ENCODE measurements around the gene ATP2A1.
A peak's percentile ranks its signal among the peaks of the same experiment; 100 is the strongest.
"Not testable (repeated sequence)": the region's sequence is repeated elsewhere in the genome, so short reads cannot be mapped to it uniquely, and the experiment has no call there.

ATP2A1 gene

DNA sequence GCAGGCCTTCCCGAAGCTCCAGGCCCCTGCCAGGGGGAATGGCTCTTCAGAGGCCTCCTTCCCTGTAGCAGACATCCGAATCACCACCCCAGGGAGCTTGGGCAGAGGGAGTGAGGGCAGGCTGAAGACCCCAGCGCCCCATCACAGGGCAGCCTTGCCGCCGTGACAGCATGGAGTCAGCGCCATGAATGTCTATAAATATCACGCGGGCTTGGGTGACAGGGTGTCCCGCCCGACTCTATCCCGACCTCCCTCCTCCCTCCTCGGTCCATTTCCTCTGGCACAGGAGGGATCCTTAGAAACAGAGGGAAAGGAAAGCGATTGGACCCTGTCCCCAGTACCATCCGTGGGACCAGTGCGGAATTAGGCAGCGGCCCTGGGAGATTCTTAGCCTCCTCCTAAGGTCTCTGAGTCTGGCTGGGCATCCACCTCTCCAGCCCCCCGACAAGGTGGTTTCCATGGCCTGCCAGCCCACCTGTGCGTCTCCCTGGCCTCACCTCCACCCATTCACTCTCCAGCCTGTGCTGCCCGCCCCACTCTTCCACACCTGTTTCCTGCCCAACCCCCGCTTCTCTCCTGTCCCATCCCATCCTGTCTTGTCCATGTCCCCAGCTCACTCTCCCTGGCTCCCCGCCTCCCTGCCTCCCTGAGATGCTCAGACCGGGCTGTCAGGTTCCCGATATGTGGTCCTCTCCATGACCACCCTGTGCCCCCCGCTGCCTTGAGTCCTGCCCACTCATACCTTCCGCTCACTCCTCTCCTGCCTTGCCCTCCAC, 5.1 kb downstream of the ATP2A1 start:
- DNase-seq = no peak

DNA sequence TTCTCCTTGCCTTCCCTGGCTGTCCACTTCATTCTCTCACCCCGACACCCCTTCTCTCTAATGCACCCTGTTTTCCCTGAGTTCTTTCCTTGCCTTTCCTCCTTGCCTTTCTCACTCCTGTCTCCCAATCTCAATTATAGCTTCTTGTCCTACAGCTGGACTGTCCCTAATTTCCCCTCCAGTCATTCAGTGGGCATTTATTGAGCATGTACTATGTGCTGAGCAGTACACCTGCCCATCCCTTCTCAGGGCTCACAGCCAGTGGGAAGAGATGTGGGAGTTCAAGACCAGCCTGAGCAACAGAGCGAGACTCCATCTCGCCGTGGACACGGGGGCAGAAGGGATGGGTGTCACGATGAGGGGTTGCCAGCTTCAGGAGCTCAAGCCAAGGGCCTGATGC, 5.8 kb downstream of the ATP2A1 start:
- no peak for DNase-seq

DNA sequence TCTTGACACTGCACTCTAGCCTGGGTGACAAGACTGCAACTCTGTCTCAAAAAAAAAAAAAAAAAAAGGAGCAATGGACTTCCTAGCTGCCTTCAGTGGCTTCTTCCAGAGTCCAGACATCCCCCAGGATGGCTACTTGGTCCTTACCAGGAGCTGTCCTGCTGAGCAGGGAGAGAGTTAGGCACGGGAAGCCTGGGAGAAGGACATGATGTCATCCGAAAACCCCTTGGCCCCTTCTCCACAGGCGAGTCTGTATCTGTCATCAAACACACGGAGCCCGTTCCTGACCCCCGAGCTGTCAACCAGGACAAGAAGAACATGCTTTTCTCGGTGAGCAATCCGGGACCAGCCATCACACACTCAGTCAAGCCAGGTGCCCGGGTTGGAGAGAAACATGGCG, 8.7 kb downstream of the ATP2A1 start:
- DNase-seq = no peak

DNA sequence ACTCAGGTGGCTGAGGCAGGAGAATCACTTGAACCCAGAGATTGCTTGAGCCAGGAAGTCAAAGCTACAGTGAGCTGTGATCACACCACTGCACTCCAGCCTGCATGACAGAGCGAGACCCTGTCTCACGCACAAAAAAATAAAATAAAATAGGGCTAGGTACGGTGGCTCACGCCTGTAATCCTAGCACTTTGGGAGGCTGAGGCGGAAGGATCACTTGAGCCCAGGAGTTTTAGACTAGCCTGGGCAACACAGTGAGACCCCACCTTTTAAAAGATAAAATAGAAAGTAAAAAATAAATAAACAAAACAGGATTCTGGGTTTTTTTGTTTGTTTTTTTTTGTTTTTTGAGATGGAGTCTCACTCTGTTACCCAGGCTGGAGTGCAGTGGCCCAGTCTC, 12.1 kb downstream of the ATP2A1 start:
- not testable (repeated sequence) for DNase-seq

DNA sequence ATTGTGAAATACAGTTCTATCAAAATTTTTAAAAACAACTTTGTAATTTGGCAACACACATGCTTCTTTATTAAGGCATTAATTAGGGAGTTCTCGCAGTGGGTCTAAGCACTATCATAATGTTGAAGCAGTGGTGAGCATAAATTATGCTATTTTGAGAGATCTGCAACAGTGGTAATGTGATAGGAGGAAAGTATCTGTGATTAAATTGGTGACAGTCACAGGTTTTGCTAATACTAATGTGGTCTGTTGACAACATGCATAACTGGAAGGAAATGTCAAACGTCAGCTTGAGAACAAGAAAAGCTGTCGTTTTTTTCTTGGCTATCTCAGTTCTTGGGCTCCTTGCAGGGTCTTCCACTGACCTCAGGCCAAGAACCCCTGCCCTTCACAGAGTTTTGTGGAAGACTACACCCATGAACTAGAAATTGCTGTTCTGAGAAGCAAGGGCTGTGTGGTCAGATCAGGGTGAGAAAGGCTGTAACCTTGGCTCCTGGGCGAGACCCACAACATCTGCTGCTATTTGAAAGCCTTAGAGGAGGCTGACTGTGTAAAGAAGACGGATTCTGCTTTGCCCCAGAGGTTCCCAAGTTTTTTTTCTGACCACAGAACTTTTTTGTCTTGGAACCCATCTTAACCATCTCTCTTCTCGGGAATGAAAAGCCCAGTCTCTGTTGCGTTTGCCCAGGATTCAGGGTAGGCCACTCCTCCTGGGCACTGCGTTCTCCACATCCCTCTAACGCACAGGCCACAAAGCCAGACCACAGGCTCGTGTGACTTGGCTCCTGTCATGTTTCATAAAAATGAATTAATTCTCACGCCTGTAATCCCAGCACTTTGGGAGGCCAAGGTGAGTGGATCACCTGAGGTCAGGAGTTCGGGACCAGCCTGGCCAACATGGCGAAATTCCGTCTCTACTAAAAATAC, 13.9 kb downstream of the ATP2A1 start:
- DNase-seq = no peak

DNA sequence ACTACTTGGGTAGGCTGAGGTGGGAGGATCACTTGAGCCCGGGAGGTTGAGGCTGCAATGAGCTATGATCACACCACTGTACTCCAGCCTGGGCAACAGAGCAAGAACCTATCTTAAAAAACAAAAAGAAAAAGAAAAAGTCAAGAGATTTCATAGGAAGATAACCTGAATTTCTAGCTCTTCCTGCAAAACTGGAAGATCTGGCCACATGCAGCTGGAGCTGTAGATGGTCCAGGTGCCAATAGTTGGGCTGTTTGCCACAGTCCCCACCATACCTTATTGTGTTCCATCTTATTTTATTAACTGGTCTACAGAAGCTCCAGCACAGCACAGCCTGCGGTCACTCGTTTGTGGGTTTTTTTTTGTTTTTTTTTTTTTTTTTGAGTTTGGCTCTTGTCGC, 15.0 kb downstream of the ATP2A1 start:
- DNase-seq = no peak

DNA sequence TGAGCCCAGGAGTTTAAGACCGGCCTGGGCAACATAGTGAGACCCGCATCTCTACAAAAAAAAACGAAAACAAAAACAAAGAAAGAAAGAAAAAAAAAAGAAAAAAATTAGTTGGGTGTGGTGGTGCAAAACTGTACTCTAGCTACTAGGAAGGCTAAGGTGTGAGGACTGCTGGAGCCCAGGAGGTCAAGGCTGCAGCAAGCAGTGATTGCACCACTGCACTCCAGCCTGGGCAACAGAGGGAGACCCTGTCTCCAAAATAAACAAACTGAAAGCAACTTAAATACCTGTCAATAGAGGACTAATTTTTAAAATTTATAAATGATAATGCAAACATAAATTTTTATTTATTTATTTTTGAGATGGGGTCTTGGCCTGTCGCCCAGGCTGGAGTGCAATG, 17.3 kb downstream of the ATP2A1 start:
- DNase-seq = no peak

DNA sequence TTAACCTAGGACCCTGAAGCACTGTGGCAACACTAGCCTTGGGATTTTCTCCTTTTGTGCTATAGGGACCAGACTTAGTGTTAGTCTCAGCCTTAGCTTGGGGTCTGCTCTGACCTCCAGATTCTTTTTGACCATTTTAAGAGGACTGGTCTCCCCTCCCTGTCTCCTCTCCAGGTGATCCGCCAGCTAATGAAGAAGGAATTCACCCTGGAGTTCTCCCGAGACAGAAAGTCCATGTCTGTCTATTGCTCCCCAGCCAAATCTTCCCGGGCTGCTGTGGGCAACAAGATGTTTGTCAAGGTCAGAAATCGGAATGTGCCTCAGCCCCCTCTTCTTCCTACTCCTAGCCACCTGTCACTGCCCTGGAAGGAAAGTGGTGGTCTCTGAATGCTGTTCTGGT, 19.5 kb downstream of the ATP2A1 start:
- peak; percentile 73 for DNase-seq

DNA sequence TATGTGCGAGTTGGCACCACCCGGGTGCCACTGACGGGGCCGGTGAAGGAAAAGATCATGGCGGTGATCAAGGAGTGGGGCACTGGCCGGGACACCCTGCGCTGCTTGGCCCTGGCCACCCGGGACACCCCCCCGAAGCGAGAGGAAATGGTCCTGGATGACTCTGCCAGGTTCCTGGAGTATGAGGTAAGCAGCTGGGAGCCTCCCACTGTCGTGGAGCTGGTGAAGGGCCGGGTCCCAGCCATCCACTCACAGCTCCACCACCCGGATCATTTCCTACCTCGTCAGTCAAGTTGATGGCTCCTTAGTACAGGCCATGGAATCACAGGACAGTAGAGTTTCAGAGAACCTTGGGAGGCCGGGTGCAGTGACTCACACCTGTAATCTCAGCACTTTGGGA, 20.0 kb downstream of the ATP2A1 start:
- peak; percentile 87 for DNase-seq

DNA sequence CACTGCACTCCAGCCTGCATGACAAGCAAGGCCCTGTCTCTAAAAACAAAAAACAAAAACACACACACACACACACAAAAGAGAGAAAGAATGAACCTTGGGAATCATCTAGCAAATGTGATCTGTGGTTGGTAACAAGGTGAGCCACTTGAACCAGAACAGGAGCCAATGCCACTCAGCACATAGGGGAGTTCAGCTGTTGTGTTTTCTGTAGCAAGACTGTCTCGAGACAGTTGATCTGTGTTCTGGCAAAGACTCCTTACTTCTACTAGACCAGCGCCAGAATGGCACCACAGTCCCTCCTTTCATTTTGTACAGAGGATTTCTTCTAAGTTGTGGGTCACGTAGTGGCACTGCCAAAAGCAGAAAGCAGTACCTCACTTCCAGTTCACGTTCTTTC, 20.7 kb downstream of the ATP2A1 start:
- DNase-seq = no peak

DNA sequence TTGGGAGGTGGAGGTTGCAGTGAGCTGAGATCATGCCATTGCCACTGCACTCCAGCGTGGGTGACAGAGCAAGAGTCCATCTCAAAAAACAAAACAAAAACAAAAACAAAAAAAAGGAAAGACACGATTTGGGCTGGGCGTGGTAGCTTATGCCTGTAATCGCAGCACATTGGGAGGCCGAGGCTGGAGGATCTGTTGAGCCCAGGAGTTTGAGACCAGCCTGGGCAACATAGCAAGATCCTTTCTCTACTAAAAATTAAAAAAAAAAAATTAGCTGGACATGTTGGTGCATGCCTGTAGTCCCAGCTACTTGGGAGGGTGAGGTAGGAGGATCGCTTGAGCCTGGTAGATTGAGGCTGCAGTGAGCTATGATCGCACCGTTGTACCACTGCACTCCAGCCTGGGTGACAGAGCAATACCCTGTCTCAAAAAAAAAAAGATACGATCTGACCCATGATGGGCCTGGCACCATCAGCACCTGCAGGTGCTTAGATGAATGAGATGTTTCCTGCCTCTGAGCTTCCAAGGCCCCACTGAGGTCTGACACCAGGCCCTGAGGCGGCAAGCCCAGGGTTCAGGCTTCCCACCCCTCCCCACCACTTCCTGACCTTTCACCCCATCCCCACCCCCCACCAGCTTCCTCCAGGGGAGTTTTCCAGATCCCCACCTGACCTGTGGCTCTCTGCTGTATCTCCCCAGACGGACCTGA, 21.7 kb downstream of the ATP2A1 start:
- no peak for DNase-seq

DNA sequence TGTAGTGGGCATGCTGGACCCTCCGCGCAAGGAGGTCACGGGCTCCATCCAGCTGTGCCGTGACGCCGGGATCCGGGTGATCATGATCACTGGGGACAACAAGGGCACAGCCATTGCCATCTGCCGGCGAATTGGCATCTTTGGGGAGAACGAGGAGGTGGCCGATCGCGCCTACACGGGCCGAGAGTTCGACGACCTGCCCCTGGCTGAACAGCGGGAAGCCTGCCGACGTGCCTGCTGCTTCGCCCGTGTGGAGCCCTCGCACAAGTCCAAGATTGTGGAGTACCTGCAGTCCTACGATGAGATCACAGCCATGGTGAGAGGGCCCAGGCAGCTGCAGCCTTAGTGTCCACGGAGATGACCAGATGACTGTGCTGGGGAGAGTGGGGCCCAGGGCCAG, 22.3 kb downstream of the ATP2A1 start:
- no peak for DNase-seq

DNA sequence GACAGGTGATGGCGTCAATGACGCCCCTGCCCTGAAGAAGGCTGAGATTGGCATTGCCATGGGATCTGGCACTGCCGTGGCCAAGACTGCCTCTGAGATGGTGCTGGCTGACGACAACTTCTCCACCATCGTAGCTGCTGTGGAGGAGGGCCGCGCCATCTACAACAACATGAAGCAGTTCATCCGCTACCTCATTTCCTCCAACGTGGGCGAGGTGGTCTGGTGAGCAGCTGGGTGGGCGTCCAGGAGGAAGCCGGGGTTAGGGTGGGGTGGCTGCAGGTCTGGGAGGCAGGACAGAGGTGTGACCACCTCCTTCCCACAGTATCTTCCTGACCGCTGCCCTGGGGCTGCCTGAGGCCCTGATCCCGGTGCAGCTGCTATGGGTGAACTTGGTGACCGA, 23.6 kb downstream of the ATP2A1 start:
- DNase-seq = no peak

DNA sequence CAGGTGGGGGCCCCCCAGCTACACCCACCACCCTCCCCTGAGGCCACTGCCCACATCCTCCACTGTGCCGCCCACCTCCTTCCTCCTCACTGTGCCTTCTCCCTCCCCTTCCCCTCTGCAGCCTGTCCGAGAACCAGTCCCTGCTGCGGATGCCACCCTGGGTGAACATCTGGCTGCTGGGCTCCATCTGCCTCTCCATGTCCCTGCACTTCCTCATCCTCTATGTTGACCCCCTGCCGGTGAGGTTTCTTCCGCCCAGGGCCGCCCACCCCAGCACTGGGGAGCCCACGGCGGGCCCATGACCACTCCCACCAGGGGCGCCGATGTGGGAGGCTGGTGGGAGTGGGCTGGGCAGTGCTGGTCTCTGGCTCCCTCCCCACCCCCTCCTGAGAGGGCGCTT, 24.6 kb downstream of the ATP2A1 start:
- DNase-seq = no peak

DNA sequence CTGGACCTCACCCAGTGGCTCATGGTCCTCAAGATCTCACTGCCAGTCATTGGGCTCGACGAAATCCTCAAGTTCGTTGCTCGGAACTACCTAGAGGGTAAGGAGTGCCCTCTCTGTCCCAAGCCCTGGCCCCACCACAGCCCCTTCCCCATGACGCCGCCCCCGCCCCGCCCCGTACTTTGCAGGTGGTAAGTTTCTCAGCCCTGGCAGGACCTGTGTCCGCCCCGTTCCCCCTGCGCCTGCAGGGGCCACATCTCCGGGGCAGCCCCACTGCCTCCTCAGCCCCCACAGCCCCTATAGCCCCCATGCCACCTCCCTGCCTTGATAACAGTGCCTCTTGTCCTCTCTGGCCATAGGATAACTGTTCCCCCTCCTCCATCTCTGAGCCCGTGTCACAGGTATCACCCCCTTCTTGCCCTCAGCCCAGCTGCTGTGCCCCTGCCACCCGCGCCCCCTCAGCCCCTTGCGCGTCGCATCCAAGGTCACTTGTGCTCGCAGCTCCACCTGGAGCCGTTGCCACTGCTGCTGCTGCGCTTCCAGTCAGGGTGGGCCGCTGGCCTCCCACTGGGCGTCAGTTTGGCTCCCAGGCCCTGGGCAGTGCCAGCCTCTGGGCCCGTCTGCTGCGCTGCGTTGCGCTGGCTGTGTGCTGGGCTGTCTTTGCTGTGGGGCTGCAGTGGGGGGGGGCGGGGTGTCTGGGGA, 25.2 kb downstream of the ATP2A1 start:
- DNase-seq = no peak

DNA sequence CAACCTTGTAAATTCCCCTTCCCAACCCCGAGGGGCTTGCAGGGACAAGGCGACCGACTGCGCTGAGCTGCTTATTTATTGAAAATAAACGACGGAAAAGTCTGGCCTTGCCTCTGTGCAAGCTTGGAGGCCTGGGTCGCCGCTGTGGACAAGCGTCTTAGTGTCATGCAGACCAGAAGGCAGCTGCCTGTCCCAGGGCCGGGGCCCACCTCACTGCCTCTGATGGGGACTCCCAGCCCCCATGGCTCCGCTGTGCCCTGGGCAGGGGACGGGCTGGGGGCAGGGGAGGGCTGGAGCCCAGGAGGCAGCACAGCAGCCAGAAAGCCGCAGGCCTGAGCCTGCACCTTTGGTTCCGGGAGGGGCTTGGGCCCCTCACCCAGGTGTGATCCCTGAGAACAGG, 26.1 kb downstream of the ATP2A1 start:
- no peak for DNase-seq

DNA sequence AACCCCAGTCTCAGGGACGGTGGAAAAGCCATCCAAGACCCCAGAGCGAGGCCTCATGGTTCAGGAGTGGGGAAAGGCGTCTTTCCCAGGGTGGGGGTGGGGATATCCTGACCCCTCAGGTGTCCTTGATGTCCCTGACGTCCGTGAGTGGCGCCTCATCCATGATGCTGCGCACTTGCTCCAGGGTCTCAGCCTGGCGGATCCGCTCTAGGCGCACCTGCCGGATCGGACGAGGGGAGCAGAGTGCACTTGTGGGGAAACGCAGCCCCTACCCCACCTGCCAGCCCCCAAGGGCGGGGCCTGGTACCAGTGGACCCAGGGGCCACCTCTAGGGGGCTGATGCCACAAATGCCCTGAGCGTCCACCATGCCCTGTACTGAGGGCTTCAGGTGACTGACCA, 26.5 kb downstream of the ATP2A1 start:
- DNase-seq = no peak

DNA sequence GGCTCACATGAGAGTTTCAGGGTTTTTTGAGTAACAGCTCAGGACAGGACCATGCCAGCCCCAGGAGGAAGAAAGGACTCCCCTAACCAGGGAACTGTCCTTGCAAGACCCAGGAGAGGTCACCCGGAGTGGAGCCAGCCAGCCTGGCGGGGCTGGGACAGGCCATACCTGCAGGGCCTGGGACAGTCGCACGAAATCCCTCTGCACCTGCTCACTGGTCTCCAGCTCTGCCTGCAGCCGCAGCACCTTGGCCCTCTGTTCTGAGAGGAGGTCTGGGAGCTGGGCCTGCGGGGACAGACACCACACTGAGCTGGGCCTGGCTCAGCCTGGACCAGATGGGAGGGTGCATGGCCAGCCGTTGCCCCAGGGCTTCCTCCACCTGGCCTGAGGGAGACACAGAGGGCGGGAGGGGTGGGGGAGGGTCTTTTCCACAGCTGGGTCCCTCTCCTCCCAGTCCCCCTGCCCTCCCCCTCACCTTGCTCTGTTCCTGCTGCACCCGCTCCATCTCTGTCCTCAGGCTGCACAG, 27.0 kb downstream of the ATP2A1 start:
- peak; percentile 51 for DNase-seq

DNA sequence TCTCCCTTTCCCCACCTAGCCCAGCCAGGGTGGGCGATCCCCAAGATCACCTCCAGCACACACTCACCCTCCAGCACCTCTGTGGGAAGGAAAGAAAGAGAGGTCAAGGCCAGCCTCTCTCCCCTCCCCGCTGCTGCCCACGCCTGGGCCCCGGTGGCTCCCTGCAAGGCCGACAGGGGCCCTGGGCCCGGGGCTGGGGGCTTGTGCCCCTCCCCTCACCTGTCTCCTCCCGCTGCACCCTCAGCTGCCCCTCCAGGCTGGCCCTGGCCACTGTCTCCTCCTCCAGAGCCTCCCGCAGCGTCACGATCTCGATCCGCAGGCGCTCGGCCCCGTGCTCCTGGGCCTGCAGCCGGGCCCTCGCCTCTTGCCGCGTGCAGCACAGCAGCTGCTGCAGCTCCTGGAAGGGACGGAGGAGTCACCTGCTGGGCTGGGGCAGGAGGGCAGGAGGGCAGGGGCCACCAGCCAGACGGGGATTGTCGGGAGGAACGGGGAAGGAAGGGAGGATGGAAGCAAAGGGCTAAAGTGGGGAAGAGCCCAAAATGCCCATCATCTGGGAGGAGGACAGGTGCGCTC, 27.6 kb downstream of the ATP2A1 start:
- DNase-seq = peak; percentile 52

DNA sequence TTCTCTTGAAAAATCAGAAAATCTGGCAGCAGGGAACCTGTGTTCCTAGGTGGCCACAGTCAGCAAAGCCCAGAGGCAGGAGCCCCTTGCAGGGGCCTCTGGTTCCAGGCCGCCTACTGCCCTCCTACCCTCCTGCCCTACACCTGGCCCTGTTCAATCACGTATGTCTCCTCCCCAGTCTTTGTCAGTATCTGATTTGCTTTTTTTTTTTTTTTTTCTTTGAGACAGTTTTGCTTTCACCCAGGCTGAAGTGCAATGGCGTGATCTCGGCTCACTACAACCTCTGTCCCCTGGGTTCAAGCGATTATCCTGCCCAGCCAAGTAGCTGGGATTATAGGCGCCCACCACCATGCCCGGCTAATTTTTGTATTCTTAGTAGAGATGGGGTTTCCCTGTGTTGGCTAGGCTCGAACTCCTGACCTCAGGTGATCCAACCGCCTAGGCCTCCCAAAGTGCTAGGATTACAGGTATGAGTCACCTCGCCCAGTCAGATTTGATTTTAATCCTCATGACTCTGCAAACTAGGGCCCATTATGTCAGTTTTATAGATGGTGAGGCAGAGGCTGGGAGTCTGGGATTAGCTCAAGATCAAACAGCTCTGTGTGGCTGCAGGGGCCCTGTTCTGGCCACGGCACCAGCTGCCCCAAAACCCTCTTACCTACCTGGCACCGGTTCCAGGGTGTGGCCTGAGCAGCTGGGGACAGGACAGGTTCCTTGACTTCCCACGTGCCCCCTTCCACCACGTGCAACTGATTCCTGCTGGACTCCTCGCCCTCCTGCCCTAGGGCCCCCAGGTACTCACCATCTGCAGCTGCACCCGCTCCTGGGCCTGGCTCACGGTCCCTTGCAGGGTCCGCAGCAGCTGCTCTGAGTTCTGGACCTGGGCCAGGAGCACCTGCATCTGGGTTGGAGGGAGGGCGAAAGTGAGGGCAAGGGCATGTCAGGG, 32.1 kb downstream of the ATP2A1 start:
- DNase-seq = no peak

DNA sequence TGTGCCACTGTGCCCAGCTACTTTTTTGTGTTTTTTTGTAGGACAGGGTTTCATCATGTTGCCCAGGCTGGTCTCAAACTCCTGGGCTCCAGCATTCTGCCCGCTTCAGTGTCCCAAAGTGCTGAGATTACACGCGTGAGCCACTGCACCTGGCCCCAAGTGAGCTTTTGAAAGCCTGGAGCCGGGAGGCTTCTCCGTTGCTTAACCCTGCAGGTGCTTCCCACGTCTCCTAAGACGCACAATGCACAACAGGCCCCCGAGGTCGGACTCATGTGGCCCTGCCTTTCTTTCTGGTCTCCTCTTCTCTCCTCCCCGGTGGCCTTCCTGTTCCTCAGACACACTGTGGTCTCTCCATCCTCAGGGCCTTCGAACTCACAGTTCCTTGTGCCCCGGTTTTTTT, 34.3 kb downstream of the ATP2A1 start:
- no peak for DNase-seq

Measured in islet precursor cell (in vitro differentiated cells).